HG03095 (cell line): Measurements from ENCODE around the gene ZNF471.

Source experiments
- ATAC-seq: cut with Tn5 transposase; IDR thresholded peaks from one replicate; pipeline ENCODE4 v1.9.1; 2021; ENCODE audit warnings: moderate library complexity; ENCODE audit not compliant: unreplicated experiment

Gene ZNF471

GRCh38 chr19:56572589-56572988, 64.9 kb downstream of the ZNF471 start:
- ATAC-seq: no peak

DNA sequence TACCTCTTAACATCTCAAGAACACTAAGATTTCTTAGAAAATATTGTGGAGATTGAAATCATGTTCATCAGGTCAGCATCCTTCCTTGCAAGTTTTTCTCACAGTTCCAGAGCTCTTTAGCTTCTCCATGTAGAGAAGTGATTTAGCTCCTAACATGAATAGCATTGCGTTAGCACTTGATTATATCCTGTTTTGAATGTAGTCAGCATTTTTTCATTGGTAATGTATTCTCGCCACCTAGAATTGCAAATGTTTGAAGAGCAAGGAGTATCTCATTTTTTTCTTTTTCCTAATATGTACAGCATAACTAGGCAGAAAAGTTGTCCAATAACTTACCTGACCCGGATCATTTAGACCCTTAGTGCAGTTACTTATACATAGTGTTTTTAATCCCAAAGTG, 66.3 kb downstream of the ZNF471 start:
- ATAC-seq: no peak

DNA sequence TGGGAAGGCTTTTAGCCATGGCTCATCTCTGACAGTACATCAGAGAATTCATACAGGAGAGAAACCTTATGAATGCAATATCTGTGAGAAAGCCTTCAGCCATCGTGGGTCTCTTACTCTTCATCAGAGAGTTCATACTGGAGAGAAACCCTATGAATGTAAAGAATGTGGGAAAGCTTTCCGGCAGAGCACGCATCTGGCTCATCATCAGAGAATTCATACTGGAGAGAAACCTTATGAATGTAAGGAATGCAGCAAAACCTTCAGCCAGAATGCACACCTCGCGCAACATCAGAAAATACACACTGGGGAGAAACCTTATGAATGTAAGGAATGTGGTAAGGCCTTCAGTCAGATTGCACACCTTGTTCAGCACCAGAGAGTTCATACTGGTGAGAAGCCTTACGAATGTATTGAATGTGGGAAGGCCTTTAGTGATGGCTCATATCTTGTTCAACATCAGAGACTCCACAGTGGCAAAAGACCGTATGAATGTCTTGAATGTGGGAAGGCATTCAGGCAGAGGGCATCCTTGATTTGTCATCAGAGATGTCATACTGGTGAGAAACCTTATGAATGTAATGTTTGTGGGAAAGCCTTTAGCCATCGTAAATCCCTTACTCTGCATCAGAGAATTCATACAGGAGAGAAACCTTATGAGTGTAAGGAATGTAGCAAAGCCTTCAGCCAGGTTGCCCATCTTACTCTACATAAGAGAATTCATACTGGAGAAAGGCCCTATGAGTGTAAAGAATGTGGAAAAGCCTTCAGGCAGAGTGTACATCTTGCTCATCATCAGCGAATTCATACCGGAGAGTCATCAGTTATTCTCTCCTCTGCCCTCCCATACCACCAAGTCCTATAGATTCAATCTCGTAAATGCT, 70.3 kb downstream of the ZNF471 start:
- ATAC-seq: no peak
